Skeletal muscle satellite cell (primary cell): ENCODE measurements around the gene ATP1A3.
"Not testable (repeated sequence)": the region's sequence is repeated elsewhere in the genome, so short reads cannot be mapped to it uniquely, and the experiment has no call there.

ENCODE experiments used
- H3K27me3 ChIP-seq: 2 replicates; pipeline ENCODE4 v1.7.0; 2013; ENCODE audit warnings: low read length; ENCODE audit not compliant: control insufficient read depth, insufficient read depth
- H3K36me3 ChIP-seq: 2 replicates; pipeline ENCODE4 v1.7.0; 2013; ENCODE audit warnings: mild to moderate bottlenecking, control low read depth, low read length; ENCODE audit not compliant: insufficient read depth
- H3K4me1 ChIP-seq: 2 replicates; pipeline ENCODE4 v1.7.0; 2013; ENCODE audit warnings: low read length; ENCODE audit not compliant: control insufficient read depth, insufficient read depth
- H3K4me2 ChIP-seq: 2 replicates; pipeline ENCODE4 v1.7.0; 2013; ENCODE audit warnings: mild to moderate bottlenecking, low read length
- H3K4me3 ChIP-seq: 2 replicates; pipeline ENCODE4 v1.7.0; 2013; ENCODE audit warnings: low read length
- H3K9ac ChIP-seq: 2 replicates; pipeline ENCODE4 v1.7.0; 2013; ENCODE audit warnings: mild to moderate bottlenecking, low read depth, low read length, moderate library complexity
- H3K9me3 ChIP-seq: replicated peaks from 2 replicates; pipeline ENCODE4 v1.7.0; 2013; ENCODE audit warnings: mild to moderate bottlenecking, control low read depth, low read length

ATP1A3 gene

GRCh38 chr19:42028304-42029216 is 34.5 kb upstream of the ATP1A3 start:
- Histone ChIP-seq H3K27me3 (peaks cover 51% of the 10 kb centered on the region), H3K4me1 (peaks cover 10% of the 10 kb centered on the region), H3K36me3 (no peaks in the 10 kb centered on the region), H3K4me2 (no peak overlapping the region), H3K9me3 (no peaks in the 10 kb centered on the region), H3K4me3 (no peak overlapping the region), H3K9ac (no peak overlapping the region)

GRCh38 chr19:42024622-42025111 is 30.6 kb upstream of the ATP1A3 start:
- Histone ChIP-seq H3K9me3 (no peaks in the 10 kb centered on the region), H3K36me3 (no peaks in the 10 kb centered on the region), H3K9ac (no peak overlapping the region), H3K4me3 (no peak overlapping the region), H3K4me2 (no peak overlapping the region), H3K4me1 (peaks cover 10% of the 10 kb centered on the region), H3K27me3 (peaks cover 29% of the 10 kb centered on the region)

DNA sequence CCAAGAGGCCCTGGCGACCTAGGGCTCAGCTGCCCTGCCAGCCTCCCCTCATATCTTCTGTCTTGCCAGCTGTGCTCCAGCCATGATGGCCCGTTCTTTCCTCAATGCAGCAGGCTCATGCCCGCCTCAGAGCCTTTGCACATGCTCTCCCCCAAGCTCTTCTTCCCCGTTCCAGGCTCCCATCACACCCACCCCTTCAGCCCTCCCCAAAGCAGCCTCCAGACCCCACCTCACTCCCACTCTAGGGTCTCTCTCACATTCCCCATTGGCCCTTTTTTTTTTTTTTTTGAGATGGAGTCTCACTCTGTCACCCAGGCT is 29.9 kb upstream of the ATP1A3 start:
- Histone ChIP-seq H3K27me3 (peaks cover 25% of the 10 kb centered on the region), H3K9me3 (no peaks in the 10 kb centered on the region), H3K9ac (no peak overlapping the region), H3K4me2 (no peak overlapping the region), H3K4me3 (no peak overlapping the region), H3K4me1 (peaks cover 16% of the 10 kb centered on the region), H3K36me3 (no peaks in the 10 kb centered on the region)

- peaks cover 21% of the 10 kb centered on the region for H3K27me3 ChIP-seq
- no peaks in the 10 kb centered on the region for H3K9me3 ChIP-seq
- peaks cover 20% of the 10 kb centered on the region for H3K4me1 ChIP-seq
- no peaks in the 10 kb centered on the region for H3K36me3 ChIP-seq
- no peak overlapping the region for H3K9ac ChIP-seq
- H3K4me3 ChIP-seq, result no peak overlapping the region
- H3K4me2 ChIP-seq, result no peak overlapping the region
Observed at GRCh38 chr19:42023121-42023942, 29.3 kb upstream of the ATP1A3 start.

DNA sequence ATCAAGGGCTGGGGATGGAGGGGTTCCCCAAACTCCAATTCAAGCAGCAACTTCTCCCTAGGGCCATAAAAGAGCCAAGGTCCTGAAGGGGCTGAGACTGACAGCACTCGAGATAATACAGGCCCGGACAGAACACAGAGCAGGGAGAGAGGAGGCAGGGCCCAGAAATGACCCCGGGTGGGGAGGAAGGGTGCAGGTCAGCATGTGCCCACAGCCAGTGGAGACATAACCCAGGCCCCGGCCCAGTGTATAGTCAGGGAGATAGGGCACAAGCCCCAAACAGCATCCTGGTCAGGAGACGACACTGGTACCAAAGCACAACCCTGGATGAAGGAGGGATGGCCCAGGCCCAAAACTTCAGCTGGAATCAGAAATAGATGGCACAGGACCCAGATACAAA is 28.6 kb upstream of the ATP1A3 start:
- H3K4me1 ChIP-seq, result peaks cover 20% of the 10 kb centered on the region
- no peaks in the 10 kb centered on the region for H3K9me3 ChIP-seq

DNA sequence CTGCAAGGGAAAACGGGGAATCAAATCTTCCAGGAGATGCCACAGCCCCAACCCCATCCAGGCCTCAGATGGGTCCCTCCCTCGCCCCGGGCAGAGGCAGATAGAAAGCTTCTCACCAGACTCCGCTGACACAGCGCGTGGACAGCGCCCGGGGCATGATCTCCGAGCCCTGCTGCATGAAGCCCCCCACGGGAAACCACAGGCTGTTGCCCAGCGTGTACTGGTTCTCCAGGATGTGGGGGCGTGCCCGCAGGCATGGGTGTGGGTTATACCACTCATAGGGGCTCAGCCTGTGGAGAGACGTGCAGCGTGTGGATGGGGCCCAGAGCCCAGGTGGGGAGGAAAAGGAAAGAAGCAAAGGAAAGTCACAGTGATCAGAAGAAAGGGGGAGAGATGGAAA is 27.2 kb upstream of the ATP1A3 start:
- Histone ChIP-seq H3K9ac (no peak overlapping the region), H3K4me1 (peaks cover 20% of the 10 kb centered on the region), H3K4me2 (no peak overlapping the region), H3K9me3 (no peaks in the 10 kb centered on the region), H3K4me3 (no peak overlapping the region), H3K27me3 (peaks cover 15% of the 10 kb centered on the region), H3K36me3 (no peaks in the 10 kb centered on the region)

More for the DNA sequence above, 28.6 kb upstream of the ATP1A3 start:
- no peaks in the 10 kb centered on the region for H3K36me3 ChIP-seq
- no peak overlapping the region for H3K9ac ChIP-seq
- H3K27me3 ChIP-seq, result peaks cover 18% of the 10 kb centered on the region
- H3K4me3 ChIP-seq, result no peak overlapping the region
- H3K4me2 ChIP-seq, result no peak overlapping the region

GRCh38 chr19:42018503-42019193 is 24.6 kb upstream of the ATP1A3 start:
- H3K36me3 ChIP-seq, result no peaks in the 10 kb centered on the region
- H3K4me1 ChIP-seq, result peaks cover 10% of the 10 kb centered on the region
- H3K9me3 ChIP-seq, result no peaks in the 10 kb centered on the region
- no peak overlapping the region for H3K4me3 ChIP-seq
- no peak overlapping the region for H3K9ac ChIP-seq
- H3K27me3 ChIP-seq, result peaks cover 14% of the 10 kb centered on the region
- peak overlapping the region; percentile 54 for H3K4me2 ChIP-seq

- Histone ChIP-seq H3K9ac (no peak overlapping the region), H3K4me1 (peaks cover 10% of the 10 kb centered on the region), H3K36me3 (no peaks in the 10 kb centered on the region), H3K27me3 (peaks cover 11% of the 10 kb centered on the region), H3K4me2 (no peak overlapping the region), H3K4me3 (no peak overlapping the region), H3K9me3 (no peaks in the 10 kb centered on the region)
Observed at GRCh38 chr19:42017040-42017439, 23.0 kb upstream of the ATP1A3 start.

DNA sequence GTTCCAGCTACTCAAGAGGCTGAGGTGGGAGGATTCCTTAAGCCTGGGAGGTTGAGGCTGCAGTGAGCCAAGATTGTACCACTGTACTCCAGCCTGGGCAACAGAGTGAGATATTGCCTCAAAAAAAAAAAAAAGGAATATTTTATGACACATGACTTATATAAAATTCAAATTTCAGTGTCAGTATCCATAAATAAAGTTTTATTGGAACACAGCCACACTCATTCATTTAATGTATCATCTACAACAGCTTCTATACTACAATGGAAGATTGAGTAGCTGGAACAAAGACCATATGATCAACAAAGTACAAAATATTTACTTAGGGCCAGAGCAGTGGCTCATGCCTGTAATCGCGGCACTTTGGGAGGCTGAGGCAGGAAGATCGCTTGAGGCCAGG is 18.7 kb upstream of the ATP1A3 start:
- not testable (repeated sequence) for H3K4me1 ChIP-seq, H3K9ac ChIP-seq, H3K9me3 ChIP-seq, H3K4me3 ChIP-seq, H3K36me3 ChIP-seq, H3K4me2 ChIP-seq
- H3K27me3 ChIP-seq, result peaks cover 11% of the 10 kb centered on the region

GRCh38 chr19:42010245-42011126 is 16.5 kb upstream of the ATP1A3 start:
- Histone ChIP-seq H3K9ac (no peak overlapping the region), H3K27me3 (peaks cover 13% of the 10 kb centered on the region), H3K36me3 (no peaks in the 10 kb centered on the region), H3K4me2 (no peak overlapping the region), H3K4me1 (no peaks in the 10 kb centered on the region), H3K9me3 (no peaks in the 10 kb centered on the region), H3K4me3 (no peak overlapping the region)
